HG02870 (cell line): ENCODE data around the gene RALY.
A peak's percentile ranks its signal among the peaks of the same experiment; 100 is the strongest.

Experiments
- ATAC-seq: cut with Tn5 transposase; IDR thresholded peaks from one replicate; pipeline ENCODE4 v1.9.1; 2021; ENCODE audit warnings: mild to moderate bottlenecking, moderate library complexity; ENCODE audit not compliant: unreplicated experiment

The RALY gene

DNA sequence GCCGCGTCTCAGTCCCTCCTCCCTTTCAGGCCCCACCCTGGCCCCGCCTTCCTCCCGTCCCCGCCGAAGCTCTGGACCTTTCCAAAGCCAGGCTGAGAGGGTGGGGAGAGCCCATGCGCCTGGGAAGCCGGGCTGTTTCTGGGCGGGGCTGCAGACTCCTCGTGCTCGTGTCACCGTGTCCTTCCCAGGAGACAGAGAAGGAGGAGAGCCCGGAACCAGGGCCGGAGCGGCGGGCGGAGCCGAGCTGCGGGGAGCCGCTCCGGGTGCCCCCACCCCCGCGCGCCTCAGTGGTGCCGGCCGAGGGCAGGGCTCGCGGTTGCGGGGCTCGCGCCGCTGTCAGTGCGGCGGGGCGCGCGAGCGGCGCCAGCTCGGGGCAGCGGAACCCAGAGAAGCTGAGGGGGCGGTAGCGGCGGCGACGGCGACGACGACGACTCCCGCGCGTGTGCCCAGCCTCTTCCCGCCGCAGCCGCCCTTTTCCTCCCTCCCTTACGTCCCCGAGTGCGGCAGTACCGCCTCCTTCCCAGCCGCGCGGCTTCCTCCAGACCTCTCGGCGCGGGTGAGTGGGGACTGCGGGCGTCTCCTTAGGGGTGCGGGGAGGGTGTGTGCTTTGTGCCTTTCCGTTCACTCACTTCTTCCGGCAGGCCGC, at the start of gene RALY:
Gene RALY (plus strand): TSS at position 336 of the 646 bp plus-strand sequence. CDS start 78,164 bp downstream, outside the sequence.
- peak; percentile 53 for ATAC-seq

DNA sequence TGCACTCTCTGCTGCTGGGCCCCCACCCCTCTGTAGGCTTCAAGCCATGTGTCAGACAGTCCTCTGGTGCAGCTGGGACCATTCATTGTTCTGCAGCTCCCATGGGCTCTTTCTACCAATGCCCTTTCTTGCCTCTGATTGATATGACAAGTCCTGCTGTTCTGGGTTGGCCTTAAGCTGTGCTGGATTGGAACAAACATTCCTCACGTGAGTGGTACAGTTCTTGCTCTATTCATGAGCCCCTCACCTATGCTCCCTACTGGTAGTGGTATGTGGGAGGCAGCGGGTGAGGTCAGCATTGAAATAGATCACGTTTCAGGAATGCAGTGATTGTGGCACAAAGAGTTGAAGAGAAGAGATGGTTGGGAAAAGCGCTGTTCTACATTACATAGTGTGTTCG, 48.8 kb upstream of the RALY start:
- ATAC-seq, result no peak

DNA sequence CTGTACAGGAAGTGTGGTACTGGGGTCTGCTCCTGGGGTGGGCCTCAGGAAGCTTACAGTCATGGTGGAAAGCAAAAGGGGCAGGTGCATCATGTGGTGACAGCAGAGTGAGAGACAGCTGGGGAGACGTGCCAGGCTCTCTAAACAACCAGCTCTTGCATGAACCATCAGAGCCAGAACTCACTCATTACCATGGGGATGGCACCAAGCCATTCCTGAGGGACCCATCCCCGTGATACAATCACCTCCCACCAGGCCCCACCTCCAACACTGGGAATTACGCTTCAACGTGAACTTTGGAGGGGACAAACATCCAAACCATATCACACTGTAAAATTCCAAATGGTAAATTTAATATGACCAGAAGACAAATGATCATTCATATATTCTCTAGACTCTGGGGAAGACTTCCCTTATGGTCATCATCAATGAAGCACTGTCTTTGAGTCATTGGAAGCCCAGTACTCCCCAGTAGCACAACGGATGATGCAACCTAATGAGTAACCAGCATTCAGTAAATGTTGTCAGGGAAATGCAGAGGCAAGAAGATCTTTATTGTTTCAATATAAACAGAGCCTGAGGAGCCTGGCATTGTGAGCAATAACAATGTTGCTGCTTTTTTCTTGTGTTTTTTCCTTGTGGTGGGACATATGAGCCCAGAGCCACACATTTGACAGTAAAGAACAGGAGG, 48.2 kb upstream of the RALY start:
- ATAC-seq, result no peak

DNA sequence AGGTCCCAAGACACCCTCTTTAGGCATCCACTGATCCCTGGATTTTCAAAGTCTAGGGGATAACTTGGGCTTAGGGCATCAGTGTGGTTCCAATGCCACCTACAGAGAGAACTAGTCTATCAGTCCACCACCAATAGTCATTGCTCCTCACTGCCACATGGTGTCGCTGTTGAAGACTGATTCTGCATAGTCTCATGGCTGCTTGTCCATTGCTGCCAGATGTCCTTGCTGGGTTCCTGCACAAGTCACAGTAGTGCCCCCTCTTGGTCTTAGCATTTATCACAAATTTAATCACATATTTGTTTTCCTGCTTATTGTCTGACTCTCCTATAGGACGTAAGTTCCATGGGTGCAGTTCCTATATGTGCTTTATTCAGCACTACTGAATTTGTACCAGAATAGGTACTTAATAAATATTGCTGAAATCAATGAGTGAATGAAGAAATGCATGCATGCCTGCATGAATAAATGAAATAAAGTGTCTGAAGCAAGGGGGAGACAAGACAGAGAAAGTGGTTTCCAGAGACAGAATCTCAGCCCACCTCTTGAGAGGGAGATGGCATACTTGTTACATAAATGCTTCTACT, 45.9 kb upstream of the RALY start:
- no peak for ATAC-seq

DNA sequence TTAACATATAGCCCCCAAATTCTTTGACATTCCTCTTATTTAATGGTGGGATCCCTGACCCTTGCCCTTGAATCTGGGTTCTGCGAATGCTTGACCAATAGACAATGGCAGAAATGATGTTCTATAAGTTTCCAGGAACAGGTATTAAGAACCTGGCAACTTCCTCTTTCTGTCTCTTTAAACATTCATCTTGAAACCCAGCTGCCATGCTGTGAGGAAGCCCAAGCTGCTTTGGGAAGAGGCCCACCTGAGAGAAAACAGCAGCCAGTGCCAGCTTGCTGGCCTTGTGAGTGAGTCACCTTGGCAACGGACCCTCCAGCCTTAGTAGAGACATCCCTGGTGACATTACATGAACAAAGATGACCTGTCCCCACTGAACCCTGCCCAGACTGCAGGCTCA, 45.2 kb upstream of the RALY start:
- no peak for ATAC-seq

DNA sequence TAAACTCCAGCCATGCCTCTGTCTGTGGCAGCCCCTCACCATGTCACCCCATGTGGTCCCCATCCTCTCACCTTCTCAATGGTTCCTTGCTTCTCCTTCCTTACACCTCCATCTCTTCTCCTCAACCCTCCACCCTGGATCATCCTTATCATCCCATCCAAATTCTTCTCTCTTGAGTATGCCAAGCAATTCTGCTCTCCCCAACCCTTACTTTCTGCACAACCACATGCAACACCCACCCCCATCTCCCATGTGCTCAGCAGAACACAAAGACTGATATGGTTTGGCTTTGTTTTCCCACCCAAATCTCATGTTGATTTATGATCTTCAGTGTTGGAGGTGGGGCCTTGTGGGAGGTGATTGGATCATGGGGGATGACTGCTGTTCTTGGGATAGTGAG, 42.5 kb upstream of the RALY start:
- ATAC-seq, result no peak

DNA sequence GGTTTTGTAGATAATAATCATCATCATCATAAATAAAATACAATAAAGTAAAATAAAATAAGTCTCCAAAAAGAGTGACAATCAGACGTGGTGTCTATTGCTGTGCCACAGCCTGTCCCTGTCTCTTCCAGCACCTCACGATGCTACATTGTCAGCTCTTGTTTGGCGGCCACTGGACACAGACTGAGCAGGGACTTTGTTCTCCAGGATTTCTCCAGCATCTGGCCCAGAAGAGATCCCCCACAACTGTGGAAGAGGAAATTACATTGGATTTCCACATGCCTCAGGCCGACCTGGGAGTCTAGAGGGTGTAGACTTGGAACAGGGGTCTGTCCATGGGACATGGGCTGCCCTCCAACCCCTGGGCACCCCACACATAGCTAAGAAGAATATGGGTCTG, 39.2 kb upstream of the RALY start:
- ATAC-seq, result no peak

DNA sequence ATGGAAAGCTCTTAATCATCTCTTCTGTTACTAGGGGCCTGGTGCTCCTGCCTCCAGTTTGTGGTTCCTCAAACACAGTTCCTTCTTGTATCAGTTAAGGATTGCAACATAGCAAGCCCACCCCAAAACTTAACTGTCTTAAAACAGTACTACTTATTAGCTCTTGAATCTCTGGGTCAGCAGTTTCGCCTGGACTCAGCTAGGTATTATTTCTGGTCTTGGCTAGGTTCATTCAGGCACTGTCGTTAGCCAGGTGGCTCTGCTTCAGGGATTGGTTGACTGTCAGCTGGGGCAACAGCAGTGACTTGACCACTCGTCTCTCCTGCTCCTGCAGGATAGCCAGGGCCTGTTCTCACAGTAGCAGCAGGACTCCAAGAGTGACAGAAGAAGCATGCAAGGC, 30.0 kb upstream of the RALY start:
- ATAC-seq, result no peak

DNA sequence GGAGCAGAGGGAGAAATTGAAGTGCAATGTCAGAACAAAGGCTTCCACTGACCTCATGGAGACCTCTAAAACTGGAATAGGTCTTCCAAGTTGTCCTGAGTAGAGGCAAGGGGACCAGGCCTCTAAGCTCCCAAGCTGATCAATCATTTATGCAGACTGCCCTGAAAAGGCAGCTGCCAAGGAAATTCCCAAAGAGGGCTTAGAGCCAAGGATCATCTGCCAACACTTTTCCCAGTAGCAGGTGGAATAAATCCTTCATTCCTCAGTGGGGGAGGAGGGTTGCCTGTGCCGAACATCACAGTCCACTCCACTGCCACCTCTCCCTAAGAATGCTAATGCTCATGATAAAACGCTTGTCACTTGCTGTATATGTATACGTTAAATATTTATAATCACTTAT, 29.3 kb upstream of the RALY start:
- ATAC-seq, result no peak

DNA sequence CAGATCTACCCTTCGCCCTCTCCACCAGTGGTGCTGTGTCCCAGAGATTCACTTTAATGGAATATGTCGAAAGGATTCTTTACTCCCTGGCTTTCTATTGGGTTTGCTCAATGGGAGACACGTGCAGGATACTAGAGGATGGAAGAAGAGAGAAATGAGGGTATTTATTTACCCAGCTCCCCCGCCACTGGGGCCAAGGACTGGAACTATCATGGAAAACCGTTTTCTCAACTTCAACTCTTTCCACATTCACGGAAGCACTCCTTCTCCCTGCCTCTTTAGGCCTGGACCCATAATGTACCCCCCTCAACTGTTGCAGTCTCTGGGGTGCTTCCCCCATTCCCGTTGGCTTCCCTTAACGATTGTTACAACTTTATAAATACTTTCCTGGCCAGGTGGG, 26.6 kb upstream of the RALY start:
- ATAC-seq, result no peak

DNA sequence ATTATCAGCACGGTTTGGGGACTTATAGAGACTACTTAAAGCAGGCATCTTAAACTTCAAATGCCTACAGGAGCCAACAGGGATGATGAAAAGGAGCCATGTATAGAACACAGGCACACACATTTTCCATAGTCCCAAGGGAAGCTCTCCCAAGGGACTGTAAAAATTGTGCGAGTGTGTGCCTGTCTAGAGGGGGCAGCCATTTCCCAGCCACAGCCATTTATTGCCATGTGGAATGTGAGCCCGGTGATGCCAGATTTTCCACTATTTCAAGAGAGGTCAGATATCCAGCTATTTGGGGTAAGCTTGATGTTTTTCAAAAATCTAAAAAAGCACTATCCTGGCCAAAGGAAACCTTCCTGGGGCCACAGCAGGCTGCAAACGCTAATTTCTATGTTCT, 24.1 kb upstream of the RALY start:
- ATAC-seq, result no peak

DNA sequence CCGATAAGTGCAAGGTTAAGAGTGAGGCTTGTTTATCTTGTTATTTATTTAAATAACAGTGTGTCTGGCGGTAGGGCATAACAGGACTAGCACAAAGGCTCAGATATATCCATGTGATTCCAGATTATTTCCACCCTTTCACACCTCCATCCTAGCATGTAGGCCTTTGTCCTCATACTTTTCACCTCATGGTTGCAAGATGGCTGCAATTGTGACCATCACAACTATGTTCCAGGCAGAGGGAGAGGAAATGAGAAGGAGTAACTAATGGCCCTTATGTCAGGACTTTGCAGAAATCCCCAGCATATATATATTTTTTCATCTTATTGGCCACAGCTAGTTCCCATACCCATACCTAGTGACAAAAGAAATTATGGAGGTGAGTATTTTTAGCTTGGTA, 23.5 kb upstream of the RALY start:
- no peak for ATAC-seq

DNA sequence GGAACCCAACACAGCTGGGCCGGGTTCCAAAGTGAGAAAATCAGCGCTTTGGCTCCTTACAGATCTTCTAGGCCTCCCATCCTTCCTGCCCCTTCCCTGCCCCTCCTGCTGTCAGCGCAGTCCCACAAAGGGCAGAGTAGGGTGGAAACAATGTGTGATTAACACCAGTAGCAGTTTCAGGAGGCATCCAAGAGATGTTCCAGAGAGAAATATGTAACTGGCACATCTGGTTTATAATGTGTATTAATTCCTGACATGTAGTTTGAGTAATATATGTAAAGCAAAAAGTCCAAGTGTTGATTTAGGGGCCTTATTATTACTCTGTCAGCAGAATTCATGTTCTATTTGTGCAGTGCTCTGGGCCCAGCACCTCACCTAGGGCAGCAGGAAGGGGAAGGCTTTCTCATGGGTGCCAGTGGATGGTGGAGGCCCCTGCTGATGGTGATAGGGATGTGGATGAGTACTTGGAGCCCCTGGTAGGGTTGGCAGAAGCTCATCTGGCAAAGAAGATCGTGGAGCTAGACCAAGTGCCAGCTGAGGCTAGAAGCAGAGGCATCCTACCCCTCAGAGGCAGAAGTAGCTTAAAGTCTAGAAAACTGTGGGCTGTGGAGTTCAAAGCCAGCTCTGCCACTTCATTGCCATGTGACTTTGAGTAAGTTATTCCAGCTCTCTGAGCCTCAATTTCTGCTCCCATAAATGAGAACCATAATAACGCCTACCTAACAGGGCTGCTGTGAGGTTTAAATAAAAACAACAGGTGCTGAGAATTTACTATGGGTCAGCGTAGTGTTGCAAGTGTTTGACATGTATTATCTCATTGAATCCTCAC, 22.4 kb upstream of the RALY start:
- ATAC-seq, result no peak

DNA sequence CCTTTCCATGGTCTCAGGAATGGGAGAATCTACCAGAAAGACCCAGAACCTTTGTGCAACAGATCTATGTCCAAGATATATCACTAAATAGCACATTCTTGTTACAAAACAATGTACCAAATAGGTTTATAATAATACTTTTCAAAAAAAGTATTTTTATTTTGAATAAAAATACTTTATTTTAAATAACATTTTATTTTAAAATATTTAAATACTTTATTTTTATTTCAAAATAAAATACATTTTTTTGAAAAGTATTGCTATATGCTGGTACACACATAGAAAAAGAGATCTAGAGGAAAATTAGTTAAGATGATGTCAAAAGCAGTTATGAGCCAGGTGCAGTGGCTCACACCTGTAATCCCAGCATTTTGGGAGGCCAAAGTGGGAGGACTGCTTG, 16.8 kb upstream of the RALY start:
- ATAC-seq, result no peak

DNA sequence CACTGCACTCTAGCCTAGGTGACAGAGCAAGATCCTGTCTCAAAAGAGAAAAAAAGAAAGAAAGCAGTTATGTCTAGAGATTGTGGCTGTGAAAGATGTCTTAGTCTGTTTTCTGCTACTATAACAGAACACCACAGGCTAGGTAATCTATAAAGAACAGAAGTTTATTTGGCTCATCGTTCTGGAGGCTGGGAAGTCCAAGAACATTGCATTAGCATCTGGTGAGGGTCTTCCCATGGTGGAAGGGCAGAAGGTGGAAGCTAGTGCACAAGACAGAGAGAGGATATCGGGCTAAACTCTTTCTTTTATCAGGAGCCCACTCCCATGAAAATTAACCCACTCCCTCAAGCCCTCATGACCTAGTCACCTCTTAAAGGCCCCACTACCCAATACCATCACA, 16.2 kb upstream of the RALY start:
- ATAC-seq, result no peak

DNA sequence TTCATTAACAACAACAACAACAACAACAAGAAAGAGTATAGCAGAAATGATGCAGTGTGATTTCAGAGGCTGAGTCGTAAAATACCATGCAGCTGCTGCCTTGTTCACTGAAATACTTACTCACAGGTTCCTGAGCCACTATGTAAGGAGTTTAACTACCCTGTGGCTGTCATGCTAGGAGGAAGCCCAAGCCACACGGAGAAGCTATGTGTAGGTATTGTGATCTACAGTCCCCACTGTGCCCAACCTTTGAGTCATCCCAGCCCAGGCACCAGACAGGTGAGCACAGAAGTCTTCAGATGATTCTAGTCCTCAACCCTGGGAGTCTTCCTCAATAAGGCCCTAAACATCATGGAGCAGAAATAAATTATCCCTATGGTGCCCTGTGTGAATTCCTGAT, 14.6 kb upstream of the RALY start:
- no peak for ATAC-seq

DNA sequence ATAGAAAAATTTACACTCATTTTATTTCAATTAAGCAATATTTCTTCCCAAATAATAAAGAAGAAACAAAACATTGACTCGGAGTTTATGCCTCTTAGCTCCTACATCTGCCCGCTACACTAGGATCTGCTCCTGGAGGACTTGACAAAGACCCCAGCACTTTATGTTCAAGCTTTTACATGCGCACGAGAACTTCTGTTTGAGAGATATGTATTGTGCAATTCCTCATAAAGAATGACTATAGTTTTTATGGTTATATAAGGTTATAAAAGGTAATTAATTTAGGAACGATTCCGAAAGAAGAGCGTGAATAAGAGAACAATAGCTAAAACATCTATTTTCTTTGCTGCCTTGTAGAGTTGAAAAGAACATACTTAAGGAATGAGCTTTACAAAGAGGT, 12.4 kb upstream of the RALY start:
- ATAC-seq, result no peak

DNA sequence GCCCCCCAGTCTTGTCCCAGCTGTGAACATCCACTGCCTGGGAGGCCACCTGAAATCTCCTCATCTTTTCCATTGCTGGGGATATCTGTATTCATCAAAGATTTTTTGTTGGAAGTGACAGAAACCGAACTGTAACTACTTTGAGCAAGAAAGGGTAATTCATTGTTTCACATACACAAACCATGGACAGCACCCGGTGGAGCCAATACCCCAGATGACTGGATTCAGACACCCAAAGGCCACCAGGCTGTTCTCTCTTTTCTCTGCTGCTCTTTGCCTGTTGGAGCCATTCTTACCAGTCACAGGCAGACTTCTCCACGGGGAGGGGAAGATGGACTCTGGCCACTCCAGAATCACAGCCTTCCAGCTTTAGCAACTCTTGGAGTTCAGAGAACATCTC, 11.7 kb upstream of the RALY start:
- ATAC-seq, result no peak

DNA sequence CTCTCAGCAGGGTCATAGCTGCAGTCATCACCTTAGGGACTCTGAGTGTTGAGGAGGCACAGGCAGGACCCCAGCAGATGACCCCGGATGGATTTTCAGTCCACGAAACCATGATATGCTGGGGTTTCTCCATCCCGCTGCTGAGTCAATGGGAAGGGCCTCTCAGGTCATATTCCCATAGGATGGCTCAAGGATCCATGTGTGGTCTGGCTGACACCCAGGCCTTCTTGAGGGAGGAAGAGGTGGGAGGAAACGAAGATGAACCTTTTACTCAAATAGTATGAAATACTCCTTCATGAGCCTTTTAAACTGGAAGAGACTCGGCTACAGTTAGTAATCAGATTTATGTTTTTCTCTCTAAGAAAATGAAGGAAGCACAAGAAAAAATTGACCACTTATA, 10.3 kb upstream of the RALY start:
- ATAC-seq, result no peak

DNA sequence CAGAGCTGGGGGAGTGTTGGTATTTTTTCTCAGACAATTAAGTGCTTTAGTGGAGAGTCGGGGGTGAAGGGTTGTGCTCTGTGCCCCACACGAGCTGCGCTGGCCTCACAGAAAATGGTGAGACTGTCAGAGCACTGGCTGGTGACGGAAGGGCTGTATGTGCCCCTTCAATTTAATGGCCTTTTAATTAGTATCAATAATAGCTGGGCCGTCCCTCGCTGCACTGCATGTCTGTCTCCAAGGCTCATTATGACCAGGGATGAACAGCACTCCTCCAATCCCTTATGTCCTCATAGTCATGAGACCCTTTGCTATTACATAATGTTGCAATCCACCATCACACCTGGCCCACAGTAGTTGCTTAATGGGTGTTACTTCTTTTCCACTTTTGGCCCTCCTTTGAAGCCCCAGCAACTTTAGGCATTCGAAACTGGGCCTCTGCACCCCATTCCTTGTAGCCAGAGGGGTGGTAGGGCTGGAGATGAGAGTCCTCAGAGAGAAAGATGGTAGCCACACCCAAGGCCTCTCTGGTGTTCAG, 9.5 kb upstream of the RALY start:
- no peak for ATAC-seq

DNA sequence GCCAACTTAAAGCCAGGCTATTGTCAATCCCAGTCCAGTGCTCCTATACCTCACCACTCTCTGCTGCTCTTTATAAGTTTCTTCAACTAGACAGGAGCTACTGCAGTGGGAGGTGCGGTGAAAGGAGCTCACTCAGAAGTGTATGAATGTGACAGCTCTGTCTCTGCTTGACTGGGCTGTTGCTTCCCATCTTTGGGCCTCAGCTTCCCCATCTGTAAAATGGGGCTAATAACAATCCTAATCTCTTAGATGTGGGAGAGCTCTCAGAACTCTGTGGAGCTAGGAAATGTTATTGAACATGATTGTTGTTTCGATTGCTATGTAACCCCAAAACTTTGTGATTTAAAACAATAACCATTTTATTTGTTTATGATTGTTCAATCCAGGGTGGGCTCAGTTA, 8.4 kb upstream of the RALY start:
- ATAC-seq, result no peak
